Measurements from ENCODE around the gene STRA8.

STRA8 gene

GRCh38 chr7:135238112-135238744 lies 4.6 kb downstream of the STRA8 start:
- no peak for DNase-seq (ENCODE audit: low read depth in 2 of 2)

DNA sequence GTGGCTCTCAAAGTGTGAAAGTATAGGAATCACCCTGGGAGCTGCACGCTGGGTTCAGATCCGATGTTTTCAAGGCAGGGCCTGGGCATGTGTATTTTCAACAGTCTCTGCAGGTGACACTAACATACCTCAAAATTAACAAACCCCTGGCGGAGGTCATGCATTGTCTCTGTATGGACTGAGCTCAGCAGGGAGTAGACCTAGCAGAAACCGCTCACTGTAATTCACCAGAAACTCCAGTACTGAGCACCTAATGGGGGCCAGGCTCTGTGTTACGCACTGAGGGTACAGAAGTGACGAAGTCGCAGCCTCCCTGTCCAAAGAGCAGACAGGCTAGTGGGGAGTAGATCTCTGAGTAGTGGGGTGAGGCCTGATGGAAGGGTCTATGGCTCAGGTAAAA lies 5.6 kb downstream of the STRA8 start:
- no peak for DNase-seq (ENCODE audit: low read depth in 2 of 2)

DNA sequence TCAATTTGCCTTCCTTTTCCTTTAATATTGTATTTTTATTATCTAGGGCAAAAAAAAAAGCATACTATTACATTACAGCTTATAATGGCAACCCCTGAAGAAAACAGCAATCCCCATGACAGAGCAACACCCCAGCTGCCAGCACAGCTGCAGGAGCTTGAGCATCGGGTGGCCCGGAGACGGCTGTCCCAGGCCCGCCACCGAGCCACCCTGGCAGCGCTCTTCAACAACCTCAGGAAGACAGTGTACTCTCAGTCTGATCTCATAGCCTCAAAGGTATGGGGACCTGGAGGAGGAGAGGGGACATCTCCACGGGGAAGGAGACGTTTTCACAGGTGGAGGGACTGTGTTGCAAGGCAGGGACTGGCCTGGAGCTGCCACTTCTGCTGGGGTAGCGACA lies 6.8 kb downstream of the STRA8 start:
- no peak for DNase-seq (ENCODE audit: low read depth in 2 of 2)

- no peak for DNase-seq (ENCODE audit: low read depth in 2 of 2)
These were observed 8.6 kb downstream of the STRA8 start for GRCh38 chr7:135242096-135242684.

- DNase-seq (ENCODE audit: low read depth in 2 of 2), result no peak
These were observed 11.9 kb downstream of the STRA8 start for GRCh38 chr7:135245226-135246190.

DNA sequence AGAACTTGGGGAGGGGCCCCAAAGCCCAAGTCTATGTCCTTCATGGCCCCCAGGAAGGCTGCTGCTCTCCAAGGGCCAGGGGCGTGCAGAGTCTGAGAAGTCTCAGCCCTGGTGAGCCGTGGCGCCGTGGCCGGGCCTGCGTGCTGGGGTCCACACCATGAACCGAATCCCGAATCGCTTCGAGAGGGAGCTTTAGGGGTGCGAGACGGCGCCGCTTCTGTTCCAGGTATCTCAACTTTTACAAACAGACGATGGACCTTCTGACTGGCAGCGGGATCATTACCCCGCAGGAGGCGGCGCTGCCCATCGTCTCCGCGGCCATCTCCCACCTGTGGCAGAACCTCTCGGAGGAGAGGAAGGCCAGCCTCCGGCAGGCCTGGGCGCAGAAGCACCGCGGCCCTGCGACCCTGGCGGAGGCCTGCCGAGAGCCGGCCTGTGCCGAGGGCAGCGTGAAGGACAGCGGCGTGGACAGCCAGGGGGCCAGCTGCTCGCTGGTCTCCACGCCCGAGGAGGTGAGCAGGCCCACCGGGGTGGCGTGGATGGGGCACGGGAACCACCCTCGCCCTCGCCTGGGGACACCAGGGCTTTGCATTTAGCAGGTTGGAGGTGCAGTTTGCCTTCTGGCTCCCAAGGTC lies 12.7 kb downstream of the STRA8 start:
- DNase-seq (ENCODE audit: low read depth in 2 of 2), result no peak

GRCh38 chr7:135247746-135248471 lies 14.3 kb downstream of the STRA8 start:
- no peak for DNase-seq (ENCODE audit: low read depth in 2 of 2)

- DNase-seq (ENCODE audit: low read depth in 2 of 2), result no peak
These were observed 14.9 kb downstream of the STRA8 start for GRCh38 chr7:135248546-135248945.

DNA sequence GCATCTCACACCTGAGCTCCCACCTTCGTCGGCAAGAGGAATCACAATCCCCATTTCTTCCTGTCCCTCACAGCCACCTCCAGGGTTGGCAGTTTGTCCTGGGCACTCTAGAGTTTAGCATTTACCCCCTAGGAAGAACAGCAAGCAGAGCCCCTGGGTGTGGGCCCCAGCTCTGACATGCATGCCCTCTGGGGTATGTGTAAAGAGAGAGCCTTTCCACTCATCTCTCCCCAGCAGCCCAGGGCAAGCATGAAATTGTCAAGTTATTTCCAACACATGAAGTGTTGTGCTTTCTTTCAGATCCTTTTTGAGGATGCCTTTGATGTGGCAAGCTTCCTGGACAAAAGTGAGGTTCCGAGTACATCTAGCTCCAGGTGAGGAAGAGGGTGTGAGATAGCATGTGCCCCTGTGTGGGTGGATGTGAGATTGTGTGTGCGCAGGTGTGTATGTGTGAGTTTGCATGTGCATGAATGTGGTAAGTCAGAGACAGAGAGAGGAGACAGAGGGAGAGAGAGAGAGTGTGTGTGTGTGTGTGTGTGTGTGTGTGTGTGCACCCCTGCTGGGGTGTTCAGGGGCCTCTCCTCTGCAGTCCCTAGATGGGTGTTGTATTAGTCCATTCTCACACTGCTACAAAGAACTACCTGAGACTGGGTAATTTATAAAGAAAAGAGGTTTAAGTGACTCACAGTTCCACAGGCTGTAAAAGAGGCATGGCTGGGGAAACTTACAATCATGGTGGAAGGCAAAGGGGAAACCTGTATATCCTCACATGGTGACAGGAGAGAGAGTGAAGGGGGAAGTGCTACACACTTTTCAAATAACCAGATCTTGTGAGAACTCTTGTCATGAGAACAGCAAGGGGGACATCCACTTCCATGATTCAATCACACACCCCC lies 18.1 kb downstream of the STRA8 start:
- DNase-seq (ENCODE audit: low read depth in 2 of 2), result no peak

GRCh38 chr7:135253851-135254771 lies 20.5 kb downstream of the STRA8 start:
- DNase-seq (ENCODE audit: low read depth in 2 of 2), result no peak

- no peak for DNase-seq (ENCODE audit: low read depth in 2 of 2)
These were observed 24.2 kb downstream of the STRA8 start for GRCh38 chr7:135257790-135258189.

DNA sequence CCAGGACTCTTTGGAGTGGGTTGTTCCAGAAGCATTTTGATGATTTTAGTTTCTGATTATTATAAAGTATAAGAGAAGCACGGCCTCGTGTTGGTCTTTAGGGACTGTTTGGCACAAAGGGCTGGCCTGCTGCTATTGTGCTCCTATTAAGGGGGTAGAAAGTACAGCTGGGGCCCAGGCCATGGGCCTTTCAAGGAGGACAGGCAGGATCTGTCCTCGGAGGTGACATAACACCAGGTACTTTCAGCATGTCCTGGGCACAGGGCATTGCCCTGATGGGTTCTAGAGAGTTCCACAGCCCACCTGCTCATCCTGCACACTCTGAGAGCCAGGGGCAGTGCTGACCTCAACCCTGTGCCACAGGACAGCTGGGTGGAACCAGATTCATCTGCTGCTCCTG lies 24.9 kb downstream of the STRA8 start:
- DNase-seq (ENCODE audit: low read depth in 2 of 2), result no peak

DNA sequence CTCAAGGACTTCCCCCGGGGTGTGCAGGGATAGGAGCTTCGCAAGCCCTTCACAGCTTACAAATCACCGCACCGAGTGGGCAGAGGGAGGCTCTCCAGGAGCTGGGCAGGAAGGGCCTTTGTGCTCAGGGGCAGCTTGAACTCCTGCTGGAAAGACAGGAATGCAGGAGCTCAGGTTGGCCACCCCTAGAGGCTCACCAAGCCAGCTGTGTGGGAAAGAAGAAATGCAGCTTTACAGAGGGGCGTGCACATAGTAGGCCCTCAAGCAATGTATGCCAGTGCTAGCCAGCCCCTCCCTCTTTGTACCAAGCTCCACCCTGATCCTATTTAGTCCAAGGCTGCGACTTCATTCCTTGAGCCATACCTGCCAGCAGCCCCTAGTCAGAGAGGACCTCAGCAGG lies 26.1 kb downstream of the STRA8 start:
- no peak for DNase-seq (ENCODE audit: low read depth in 2 of 2)

- no peak for DNase-seq (ENCODE audit: low read depth in 2 of 2)
These were observed 26.8 kb downstream of the STRA8 start for GRCh38 chr7:135260470-135260869.

DNA sequence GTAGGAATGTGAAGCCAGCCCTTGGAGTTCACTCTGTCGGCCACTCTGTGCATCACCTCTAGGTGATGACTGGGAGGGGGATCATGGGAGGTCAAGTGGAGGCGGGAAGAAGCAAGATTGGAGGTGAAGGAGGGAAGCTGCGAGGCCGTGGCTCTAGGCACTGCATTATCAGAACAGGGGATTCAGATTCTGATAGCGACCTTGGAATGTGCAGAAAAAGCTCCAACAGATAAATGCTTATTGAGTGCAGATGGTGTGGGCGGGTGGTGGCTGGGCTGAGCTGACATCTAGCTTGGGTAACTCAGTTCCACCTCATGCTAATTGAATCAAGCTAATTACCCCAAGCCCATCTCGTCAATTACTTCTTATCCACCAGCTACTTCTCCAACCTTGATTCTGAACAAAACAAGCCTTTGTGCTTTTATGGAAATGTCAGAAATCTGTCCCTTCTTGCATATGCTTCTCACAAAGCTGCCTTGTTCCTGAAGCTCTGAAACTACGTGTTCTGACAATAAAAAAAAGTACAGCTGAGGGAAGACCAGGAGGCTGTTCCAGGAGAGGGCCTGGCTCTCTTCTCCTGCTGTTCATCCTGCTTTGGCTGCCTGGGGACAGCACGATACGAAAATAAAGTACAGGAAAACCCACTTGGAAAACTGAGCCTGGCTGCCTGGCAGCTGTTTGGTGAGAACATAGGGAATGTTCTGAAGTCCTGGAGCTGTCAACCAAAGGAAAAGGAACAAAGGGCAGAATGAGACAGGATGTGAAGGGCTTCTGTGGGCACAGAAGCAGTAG lies 27.5 kb downstream of the STRA8 start:
- no peak for DNase-seq (ENCODE audit: low read depth in 2 of 2)

DNA sequence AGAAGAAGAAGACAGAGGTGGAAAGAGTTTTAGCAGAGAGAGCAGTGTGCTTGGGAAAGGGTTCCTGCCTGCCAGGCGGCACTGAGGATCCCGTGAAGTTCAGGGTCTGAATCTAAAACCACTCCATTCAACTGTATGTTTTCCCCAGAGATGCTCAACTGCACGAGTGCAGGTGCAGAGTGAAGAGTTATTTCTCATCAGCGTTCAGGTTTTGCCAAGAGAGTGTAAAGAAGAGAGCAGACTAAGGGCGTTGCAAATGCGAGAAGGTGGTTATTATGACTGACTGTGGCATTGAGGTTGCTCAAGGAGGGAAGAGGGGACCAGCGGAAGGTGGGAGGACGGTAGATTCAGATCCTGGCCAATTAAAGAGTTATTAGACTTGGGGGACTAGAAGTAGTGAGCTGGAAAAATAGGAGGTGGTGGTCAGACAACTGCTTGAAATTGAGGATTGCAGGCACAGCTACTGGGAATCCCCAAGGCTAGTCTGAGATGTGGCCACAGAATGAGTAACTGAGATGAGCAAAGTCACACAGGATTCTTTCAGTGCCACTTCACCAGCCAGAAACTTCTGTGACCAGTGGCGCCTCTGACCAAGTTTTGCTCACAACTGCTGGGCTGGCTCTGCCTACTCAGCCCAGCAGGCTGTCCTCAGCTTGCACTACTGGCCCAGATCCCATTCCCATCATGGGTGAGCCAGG lies 29.1 kb downstream of the STRA8 start:
- no peak for DNase-seq (ENCODE audit: low read depth in 2 of 2)

DNA sequence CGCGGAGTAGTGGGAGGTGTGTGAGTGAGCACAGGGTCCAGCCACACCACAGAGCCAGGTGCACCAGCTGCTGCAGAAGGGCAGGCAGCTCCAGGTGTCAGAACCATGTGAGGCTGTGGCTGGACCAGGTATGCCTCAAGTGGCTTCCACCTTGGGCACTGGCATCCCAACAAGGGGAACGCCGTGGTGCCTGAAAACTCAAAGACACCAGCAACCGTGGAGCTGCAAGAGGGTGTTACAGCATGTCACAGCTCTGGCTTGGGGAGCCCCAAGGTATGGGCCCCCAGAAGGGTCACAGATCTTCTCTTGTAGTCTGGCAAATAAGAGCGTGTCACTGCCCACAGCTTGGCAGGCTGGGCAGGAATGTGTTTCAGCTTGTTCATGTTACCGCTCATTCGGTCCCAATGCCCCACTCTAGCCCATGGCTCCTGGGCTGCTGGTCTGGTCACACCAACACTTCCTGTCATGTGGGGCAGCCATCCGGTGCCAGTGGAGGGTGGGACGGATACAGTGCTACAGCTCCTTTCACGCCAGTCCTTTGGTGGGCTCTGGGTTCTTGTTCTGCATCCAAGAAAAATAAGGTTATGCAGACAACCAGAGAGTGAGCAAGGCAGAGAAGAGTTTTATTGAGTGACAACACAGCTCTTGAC lies 29.8 kb downstream of the STRA8 start:
- DNase-seq (ENCODE audit: low read depth in 2 of 2), result no peak

- no peak for DNase-seq (ENCODE audit: low read depth in 2 of 2)
These were observed 32.0 kb downstream of the STRA8 start for GRCh38 chr7:135265637-135266036.

All from stimulated activated CD8-positive, alpha-beta memory T cell treated with anti-CD3 and anti-CD28 coated beads, Interleukin-7, amount 100 ng/mL, for 4 hours (primary cell).